IMR-90 (cell line): Measurements from ENCODE around the gene RERE. TPM values are rescaled to one million over a fixed set of nuclear protein-coding genes. Genes with fewer than 3 reads are reported as not detected.

Source experiments
- ATAC-seq: fragments of 200-7000 bp; cut with Tn5 transposase; 2 replicates; pipeline ENCODE4 v1.9.1; 2020; ENCODE audit warnings: low read depth, mild to moderate bottlenecking, moderate library complexity
- BruUV-seq: library from RNA; stranded (reverse); fragments of 400-500 nt; replicated peaks from 2 replicates; lab custom pipeline; 2021; lab: Mats Ljungman, UMichigan
- CTCF ChIA-PET: fragments of 300-600 bp; formaldehyde crosslinking; extraction: SDS; loops from one replicate; lab custom pipeline; 2021; ENCODE audit warnings: antibody characterized with exemption; lab: Yijun Ruan, JAX
- POLR2A ChIA-PET: fragments of 300-600 bp; sonication (Branson Sonifier 250); formaldehyde crosslinking; loops from one replicate; lab custom pipeline; 2022; ENCODE audit warnings: antibody characterized with exemption; ENCODE audit not compliant: unreplicated experiment; lab: Charles Lee
- DNase-seq: peaks from one replicate; pipeline ENCODE4 v3.0.0; 2013
- H2AFZ ChIP-seq: replicated peaks from 2 replicates; pipeline ENCODE3; 2013; ENCODE audit warnings: low read length, mild to moderate bottlenecking; ENCODE audit not compliant: poor library complexity
- H2AK5ac ChIP-seq: 2 replicates; pipeline ENCODE4 v1.6.1; 2013; ENCODE audit warnings: low read depth, low read length, inconsistent platforms
- H2AK9ac ChIP-seq: replicated peaks from 2 replicates; pipeline ENCODE3; 2013; ENCODE audit warnings: mild to moderate bottlenecking, low read depth, low read length, moderate library complexity; ENCODE audit not compliant: poor library complexity
- H2BK120ac ChIP-seq: 2 replicates; pipeline ENCODE4 v1.6.1; 2013; ENCODE audit warnings: low read depth, low read length, inconsistent platforms
- H2BK15ac ChIP-seq: 3 replicates; pipeline ENCODE4 v1.6.1; 2013; ENCODE audit warnings: low read depth, low read length, inconsistent platforms
- H2BK20ac ChIP-seq: 2 replicates; pipeline ENCODE4 v1.6.1; 2013; ENCODE audit warnings: low read depth, mild to moderate bottlenecking, inconsistent platforms, low read length, moderate library complexity
- H2BK5ac ChIP-seq: 2 replicates; pipeline ENCODE4 v1.6.1; 2013; ENCODE audit warnings: mild to moderate bottlenecking, low read depth, low read length, inconsistent platforms; ENCODE audit not compliant: poor library complexity, severe bottlenecking
- H3K14ac ChIP-seq: replicated peaks from 2 replicates; pipeline ENCODE4 v1.6.1; 2013; ENCODE audit warnings: low read depth, low read length, inconsistent platforms
- H3K18ac ChIP-seq: 2 replicates; pipeline ENCODE4 v1.6.1; 2013; ENCODE audit warnings: low read depth, low read length, control low read depth
- H3K23ac ChIP-seq: 2 replicates; pipeline ENCODE4 v1.6.1; 2013; ENCODE audit warnings: low read depth, low read length, inconsistent platforms
- H3K27ac ChIP-seq: 2 replicates; pipeline ENCODE4 v1.5.1; 2013; ENCODE audit warnings: mild to moderate bottlenecking, control low read depth, low read length; ENCODE audit not compliant: insufficient read depth
- H3K27me3 ChIP-seq: 2 replicates; pipeline ENCODE4 v1.6.1; 2013; ENCODE audit warnings: low read length; ENCODE audit not compliant: control insufficient read depth, insufficient read depth
- H3K36me3 ChIP-seq: 2 replicates; pipeline ENCODE4 v1.6.1; 2013; ENCODE audit warnings: low read length, mixed read lengths; ENCODE audit not compliant: control insufficient read depth, insufficient read depth
- H3K4ac ChIP-seq: 2 replicates; pipeline ENCODE4 v1.6.1; 2013; ENCODE audit warnings: low read depth, low read length, inconsistent platforms
- H3K4me1 ChIP-seq: 2 replicates; pipeline ENCODE4 v1.6.1; 2013; ENCODE audit warnings: low read length, mixed read lengths; ENCODE audit not compliant: control insufficient read depth, insufficient read depth
- H3K4me2 ChIP-seq: 2 replicates; pipeline ENCODE4 v1.6.1; 2013; ENCODE audit warnings: low read depth, mild to moderate bottlenecking, control low read depth, low read length, moderate library complexity
- H3K4me3 ChIP-seq: 2 replicates; pipeline ENCODE4 v1.5.1; 2013; ENCODE audit warnings: low read depth, mild to moderate bottlenecking, control low read depth, low read length, moderate library complexity; ENCODE audit not compliant: insufficient read depth
- H3K56ac ChIP-seq: 2 replicates; pipeline ENCODE4 v1.6.1; 2013; ENCODE audit warnings: low read length, inconsistent platforms; ENCODE audit not compliant: insufficient read depth; ENCODE audit errors: extremely low read depth
- H3K79me1 ChIP-seq, 2 experiments: 2 replicates each; pipeline ENCODE4 v1.6.1; 2013; ENCODE audit warnings: low read length in 2 of 2, inconsistent platforms in 1 of 2, low read depth in 1 of 2
- H3K9ac ChIP-seq: 2 replicates; pipeline ENCODE4 v1.6.1; 2013; ENCODE audit warnings: low read depth, low read length, control low read depth
- H3K9me1 ChIP-seq: 2 replicates; pipeline ENCODE4 v1.6.1; 2013; ENCODE audit warnings: low read length, inconsistent platforms; ENCODE audit not compliant: insufficient read depth
- H3K9me3 ChIP-seq: 2 replicates; pipeline ENCODE4 v1.6.1; 2013; ENCODE audit warnings: low read length; ENCODE audit not compliant: control insufficient read depth, insufficient read depth
- H4K20me1 ChIP-seq: 2 replicates; pipeline ENCODE4 v1.6.1; 2013; ENCODE audit warnings: low read length, inconsistent platforms; ENCODE audit not compliant: insufficient read depth
- H4K5ac ChIP-seq: 2 replicates; pipeline ENCODE4 v1.6.1; 2013; ENCODE audit warnings: mild to moderate bottlenecking, low read depth, low read length, control low read depth
- H4K8ac ChIP-seq, 2 experiments: 2 replicates each; pipeline ENCODE4 v1.6.1; 2013; ENCODE audit warnings: low read depth in 2 of 2, low read length in 2 of 2, control low read depth in 1 of 2, inconsistent platforms in 1 of 2
- H4K91ac ChIP-seq: 2 replicates; pipeline ENCODE4 v1.6.1; 2013; ENCODE audit warnings: low read depth, low read length, inconsistent platforms; ENCODE audit not compliant: insufficient read depth
- BHLHE40 ChIP-seq: fragments of 150-350 bp; IDR thresholded peaks from 2 replicates; pipeline ENCODE4 v1.6.1; 2016; ENCODE audit warnings: mild to moderate bottlenecking, low read depth, low read length
- ELK1 ChIP-seq: fragments of 150-350 bp; IDR thresholded peaks from 2 replicates; pipeline ENCODE4 v1.6.1; 2016; ENCODE audit warnings: low read depth, mild to moderate bottlenecking, low read length, moderate library complexity, borderline replicate concordance
- FOS ChIP-seq: fragments of 150-350 bp; IDR thresholded peaks from 2 replicates; pipeline ENCODE4 v1.6.1; 2016; ENCODE audit warnings: low read depth, low read length
- MXI1 ChIP-seq: IDR thresholded peaks from 2 replicates; pipeline ENCODE4 v1.6.1; 2012; ENCODE audit warnings: low read depth, mild to moderate bottlenecking, low read length, moderate library complexity, borderline replicate concordance
- NFE2L2 ChIP-seq: fragments of 150-350 bp; IDR thresholded peaks from 2 replicates; pipeline ENCODE4 v1.6.1; 2016; ENCODE audit warnings: low read depth, mild to moderate bottlenecking, low read length
- RFX5 ChIP-seq: IDR thresholded peaks from 2 replicates; pipeline ENCODE4 v1.8.0; 2012; ENCODE audit warnings: low read depth, mild to moderate bottlenecking, low read length, moderate library complexity
- SMC3 ChIP-seq: fragments of 150-350 bp; IDR thresholded peaks from 2 replicates; pipeline ENCODE4 v1.6.1; 2016; ENCODE audit warnings: low read depth, mild to moderate bottlenecking, antibody characterized with exemption, low read length, moderate library complexity
- WGBS, 2 experiments: methylation state at CpG; one replicate each; pipeline versions ENCODE4 v1.1.5 to v1.1.7; 2013; ENCODE audit warnings: missing lambda C conversion rate in 2 of 2; ENCODE audit not compliant: insufficient read length in 1 of 2; ENCODE audit errors: extremely low coverage in 2 of 2; 5-methylcytosine and 5-hydroxymethylcytosine counted together
- dilution Hi-C: fragments of 300-500 bp; cut with HindIII; formaldehyde crosslinking; loops from one replicate; pipeline ENCODE4 v1.14.3; 2018; ENCODE audit warnings: low sequenced_read_pairs; ENCODE audit not compliant: unreplicated experiment
- in situ Hi-C: fragments of 300-500 bp; cut with MboI; formaldehyde crosslinking; loops from 3 replicates; pipeline ENCODE4 v1.14.3; 2019; ENCODE audit warnings: low sequenced_read_pairs, inconsistent platforms, mixed read lengths
- intact Hi-C: fragments of 100-400 bp; cut with micrococcal nuclease; formaldehyde crosslinking; loops from 2 replicates; pipeline ENCODE4 v1.10.0; 2022
- polyA plus RNA-seq, 3 experiments: library from polyadenylated mRNA; depleted of rRNA; stranded (reverse); fragments of >200 nt; gene quantifications; 2 replicates each; pipeline ENCODE4 v1.2.3, GENCODE V29; 2012; ENCODE audit warnings: low replicate concordance in 1 of 3
- total RNA-seq: library from RNA; depleted of rRNA; stranded (reverse); fragments of >200 nt; gene quantifications from 2 replicates; pipeline ENCODE4 v1.2.3, GENCODE V29; 2012

RERE gene
- total and polyA plus RNA-seq, 2 of the 4 experiments (the other 2 are of a cell fraction): 11.5 to 25.1 TPM

- Histone ChIP-seq H3K4ac (peak overlapping the region; percentile 91), H3K79me1 (peaks cover 33 to 60% of the 10 kb centered on the region in 2 experiments), H3K9ac (peak overlapping the region; percentile 62), H4K91ac (peak overlapping the region; percentile 50), H4K20me1 (peaks cover 14% of the 10 kb centered on the region; the same call in 1 of the 2 replicates), H3K14ac (peak overlapping the region; percentile 94), H2BK120ac (peak overlapping the region; percentile 82), H4K8ac (peak overlapping the region; percentile 11 to 71; a peak in 3 of 4 replicates), H2AFZ (no peak overlapping the region), H3K9me1 (peaks cover 24% of the 10 kb centered on the region), H3K4me2 (peak overlapping the region; percentile 79), H2BK15ac (peak overlapping the region; percentile 41; the same call in 1 of the 3 replicates), H2BK20ac (peak overlapping the region; percentile 73), H3K18ac (peak overlapping the region; percentile 61), H3K9me3 (no peaks in the 10 kb centered on the region), H2AK5ac (peak overlapping the region; percentile 63), H3K4me3 (no peak overlapping the region), H3K27me3 (no peaks in the 10 kb centered on the region), H3K27ac (peak overlapping the region; percentile 86), H2BK5ac (peak overlapping the region; percentile 78), H4K5ac (peak overlapping the region; percentile 84), H3K23ac (peak overlapping the region; percentile 57), H3K36me3 (peaks cover 7% of the 10 kb centered on the region; the same call in 1 of the 2 replicates), H2AK9ac (no peak overlapping the region), H3K56ac (peak overlapping the region; percentile 77; the same call in 1 of the 2 replicates), H3K4me1 (peaks cover 18% of the 10 kb centered on the region)
- intact Hi-C loops (no loop called here), in situ Hi-C loops (no loop called here), dilution Hi-C loops (no loop called here)
- WGBS, 2 experiments: 89% methylated on average over 1 of the region's 7 CpGs; no CpG with 5 or more reads in 1 of the 2 experiments
- ChIA-PET CTCF (interaction anchor here (0.8 kb wide), 1 partner anchor 12 kb away, joined by 3 read pairs; no protein-coding TSS in a partner anchor), POLR2A (no interaction called here)
- no TSS peak for BruUV-seq
- no peak for ATAC-seq
- DNase-seq: no peak
- no peak for TF ChIP-seq RFX5
- TF ChIP-seq NFE2L2: no peak
- TF ChIP-seq MXI1: no peak
- TF ChIP-seq BHLHE40: no peak
- TF ChIP-seq ELK1: no peak
- no peak for TF ChIP-seq FOS
- TF ChIP-seq SMC3: no peak
Measured at GRCh38 chr1:8509579-8509978, 307.9 kb downstream of the RERE start.
